H1 (cell line): ENCODE results near the gene EFCAB6. TPM values are rescaled to one million over a fixed set of nuclear protein-coding genes. Genes with fewer than 3 reads are reported as not detected.

Experiments used
- CTCF ChIA-PET: fragments of 300-600 bp; sonication (Branson Sonifier 250); formaldehyde crosslinking; loops from one replicate; lab custom pipeline; 2021; ENCODE audit not compliant: partially characterized antibody; lab: Charles Lee
- POLR2A ChIA-PET: fragments of 300-600 bp; sonication (Branson Sonifier 250); formaldehyde crosslinking; loops from one replicate; lab custom pipeline; 2021; ENCODE audit warnings: inconsistent platforms; ENCODE audit not compliant: partially characterized antibody; lab: Charles Lee
- DNase-seq, 2 experiments: peaks; one replicate each; pipeline versions ENCODE4 v3.0.0 to v3.0.0-alpha.2; 2010 to 2022; ENCODE audit warnings: low spot score in 2 of 2, low read depth in 1 of 2, mixed read lengths in 1 of 2
- FAIRE-seq: peaks from 2 replicates; lab custom pipeline; 2011; peaks lifted over from hg19 to GRCh38; lab: Jason Lieb, UNC
- H2AFZ ChIP-seq: 2 replicates; pipeline ENCODE4 v1.8.1; 2012; ENCODE audit warnings: low read length, inconsistent platforms
- H2AK5ac ChIP-seq: 2 replicates; pipeline ENCODE4 v1.6.1; 2013; ENCODE audit warnings: low read depth, low read length
- H2BK120ac ChIP-seq: replicated peaks from 2 replicates; pipeline ENCODE3; 2013; ENCODE audit warnings: low read depth, low read length, inconsistent platforms
- H2BK12ac ChIP-seq: 2 replicates; pipeline ENCODE4 v1.6.1; 2013; ENCODE audit warnings: low read depth, low read length
- H2BK15ac ChIP-seq: 2 replicates; pipeline ENCODE4 v1.6.1; 2013; ENCODE audit warnings: low read length
- H2BK20ac ChIP-seq: 2 replicates; pipeline ENCODE4 v1.6.1; 2013; ENCODE audit warnings: low read length
- H2BK5ac ChIP-seq: 2 replicates; pipeline ENCODE4 v1.6.1; 2013; ENCODE audit warnings: low read depth, low read length
- H3K14ac ChIP-seq: 2 replicates; pipeline ENCODE4 v1.6.1; 2013; ENCODE audit warnings: inconsistent platforms; ENCODE audit not compliant: insufficient read length
- H3K18ac ChIP-seq: 2 replicates; pipeline ENCODE4 v1.6.1; 2013; ENCODE audit warnings: low read length; ENCODE audit errors: extremely low read depth
- H3K23ac ChIP-seq: 2 replicates; pipeline ENCODE4 v1.6.1; 2013; ENCODE audit warnings: inconsistent platforms; ENCODE audit not compliant: insufficient read length
- H3K23me2 ChIP-seq: 2 replicates; pipeline ENCODE4 v1.6.1; 2013; ENCODE audit warnings: low read depth, low read length
- H3K27ac ChIP-seq: 2 replicates; pipeline ENCODE4 v1.6.1; 2011; ENCODE audit warnings: low read depth, low read length, inconsistent platforms
- H3K27me3 ChIP-seq, 4 experiments: replicated peaks in 1 of 4; 1 replicate in 1 of 4; 2 replicates in 3 of 4; pipeline versions ENCODE4 v1.6.1 to v1.8.1; 2011 to 2013; ENCODE audit warnings: low read length in 3 of 4, mild to moderate bottlenecking in 3 of 4, inconsistent platforms in 2 of 4, mixed read lengths in 2 of 4, moderate library complexity in 1 of 4; ENCODE audit not compliant: control insufficient read depth in 3 of 4, insufficient read depth in 3 of 4; ENCODE audit errors: extremely low read depth in 1 of 4
- H3K36me3 ChIP-seq, 4 experiments: 2 replicates each; pipeline versions ENCODE4 v1.6.1 to v1.8.1; 2011 to 2013; ENCODE audit warnings: mild to moderate bottlenecking in 4 of 4, low read length in 3 of 4, moderate library complexity in 2 of 4, control low read depth in 1 of 4, inconsistent platforms in 1 of 4; ENCODE audit not compliant: insufficient read depth in 4 of 4, control insufficient read depth in 2 of 4
- H3K4ac ChIP-seq: replicated peaks from 2 replicates; pipeline ENCODE3; 2013; ENCODE audit warnings: low read length, low read depth, mixed read lengths, inconsistent platforms; ENCODE audit not compliant: insufficient read length
- H3K4me1 ChIP-seq, 4 experiments: replicated peaks in 1 of 4; 1 replicate in 1 of 4; 2 replicates in 3 of 4; pipeline versions ENCODE4 v1.6.1 to v1.8.1; 2011 to 2013; ENCODE audit warnings: low read length in 3 of 4, inconsistent platforms in 2 of 4, mixed read lengths in 1 of 4; ENCODE audit not compliant: insufficient read depth in 4 of 4, control insufficient read depth in 3 of 4
- H3K4me2 ChIP-seq, 2 experiments: 2 replicates each; pipeline versions ENCODE4 v1.6.1 to v1.8.1; 2011 to 2013; ENCODE audit warnings: low read depth in 2 of 2, low read length in 2 of 2, control low read depth in 1 of 2, inconsistent platforms in 1 of 2, mild to moderate bottlenecking in 1 of 2; ENCODE audit not compliant: insufficient read depth in 1 of 2
- H3K4me3 ChIP-seq, 4 experiments: fragments of 200-600, 300-600 bp in 1 of 4; sonication (generic), shearing (Covaris generic), sonication (Bioruptor Twin) in 1 of 4; 2 replicates each; pipeline versions ENCODE4 v1.5.1 to v1.8.1; 2011 to 2016; ENCODE audit warnings: low read length in 4 of 4, low read depth in 3 of 4, control low read depth in 2 of 4, inconsistent platforms in 2 of 4, mild to moderate bottlenecking in 2 of 4, mixed read lengths in 1 of 4, moderate library complexity in 1 of 4; ENCODE audit not compliant: insufficient read depth in 2 of 4; ENCODE audit errors: extremely low read depth in 1 of 4
- H3K56ac ChIP-seq: replicated peaks from 2 replicates; pipeline ENCODE3; 2013; ENCODE audit warnings: low read depth, mild to moderate bottlenecking, mixed read lengths, low read length, inconsistent platforms; ENCODE audit not compliant: insufficient read length
- H3K79me1 ChIP-seq: 2 replicates; pipeline ENCODE4 v1.6.1; 2013; ENCODE audit warnings: low read depth, low read length, control low read depth
- H3K79me2 ChIP-seq, 2 experiments: 2 replicates each; pipeline versions ENCODE4 v1.6.1 to v1.8.1; 2012 to 2013; ENCODE audit warnings: low read length in 2 of 2, mild to moderate bottlenecking in 2 of 2, inconsistent platforms in 1 of 2; ENCODE audit not compliant: insufficient read depth in 2 of 2, control insufficient read depth in 1 of 2
- H3K9ac ChIP-seq, 4 experiments: replicated peaks in 1 of 4; 1 replicate in 1 of 4; 2 replicates in 3 of 4; pipeline versions ENCODE4 v1.6.1 to v1.8.1; 2011 to 2013; ENCODE audit warnings: low read depth in 3 of 4, low read length in 3 of 4, control low read depth in 2 of 4, mild to moderate bottlenecking in 2 of 4, moderate library complexity in 2 of 4, inconsistent platforms in 1 of 4; ENCODE audit errors: extremely low read depth in 1 of 4
- H3K9me3 ChIP-seq, 2 experiments: 2 replicates each; pipeline versions ENCODE4 v1.6.1 to v1.8.1; 2012 to 2013; ENCODE audit warnings: mild to moderate bottlenecking in 2 of 2, moderate library complexity in 2 of 2, control low read depth in 1 of 2, inconsistent platforms in 1 of 2, low read depth in 1 of 2, low read length in 1 of 2, mixed read lengths in 1 of 2; ENCODE audit not compliant: insufficient read depth in 2 of 2
- H4K20me1 ChIP-seq, 2 experiments: replicated peaks in 1 of 2; 2 replicates each; pipeline versions ENCODE3 to v1.8.1; 2011 to 2013; ENCODE audit warnings: inconsistent platforms in 2 of 2, low read length in 2 of 2, mild to moderate bottlenecking in 1 of 2; ENCODE audit not compliant: insufficient read depth in 2 of 2, control insufficient read depth in 1 of 2
- H4K5ac ChIP-seq: 2 replicates; pipeline ENCODE4 v1.6.1; 2013; ENCODE audit warnings: low read length, low read depth, mixed read lengths, inconsistent platforms; ENCODE audit not compliant: insufficient read length
- H4K8ac ChIP-seq: 2 replicates; pipeline ENCODE4 v1.8.0; 2013; ENCODE audit warnings: mild to moderate bottlenecking, moderate library complexity, low read length, inconsistent platforms; ENCODE audit not compliant: insufficient read depth; ENCODE audit errors: extremely low read depth
- H4K91ac ChIP-seq: replicated peaks from 2 replicates; pipeline ENCODE3; 2013; ENCODE audit warnings: low read length, mixed read lengths, inconsistent platforms; ENCODE audit not compliant: insufficient read length
- BRCA1 ChIP-seq: IDR thresholded peaks from 2 replicates; pipeline ENCODE4 v1.6.1; 2012; ENCODE audit warnings: low read depth, low read length, improper control_type of control experiment
- E2F6 ChIP-seq: IDR thresholded peaks from 2 replicates; pipeline ENCODE4 v1.6.1; 2012; ENCODE audit warnings: inconsistent platforms
- GABPA ChIP-seq: IDR thresholded peaks from 2 replicates; pipeline ENCODE4 v1.6.1; 2011; ENCODE audit warnings: mild to moderate bottlenecking, low read length, moderate library complexity, borderline replicate concordance; ENCODE audit not compliant: insufficient read depth
- HDAC2 ChIP-seq, 2 experiments: fragments of 300-600 bp in 1 of 2; sonication (generic) in 1 of 2; IDR thresholded peaks; 2 replicates each; pipeline ENCODE4 v1.6.1; 2011 to 2012; ENCODE audit warnings: low read depth in 2 of 2, low read length in 2 of 2, mild to moderate bottlenecking in 2 of 2, moderate library complexity in 2 of 2, borderline replicate concordance in 1 of 2, inconsistent platforms in 1 of 2
- KDM5A ChIP-seq: fragments of 200-600 bp; IDR thresholded peaks from 2 replicates; pipeline ENCODE4 v1.7.1; 2012; ENCODE audit warnings: mild to moderate bottlenecking, low read length, inconsistent platforms, mixed read lengths
- PHF8 ChIP-seq: fragments of 200-600 bp; sonication (generic); conservative IDR thresholded peaks from 2 replicates; pipeline ENCODE4 v1.7.1; 2012; ENCODE audit warnings: low read depth, mild to moderate bottlenecking, inconsistent platforms, low read length, moderate library complexity
- SP1 ChIP-seq: IDR thresholded peaks from 2 replicates; pipeline ENCODE4 v1.6.1; 2011; ENCODE audit warnings: low read depth, low read length
- SRF ChIP-seq: IDR thresholded peaks from 2 replicates; pipeline ENCODE4 v1.6.1; 2011; ENCODE audit warnings: mild to moderate bottlenecking, low read depth, low read length, moderate library complexity
- TAF1 ChIP-seq: IDR thresholded peaks from 2 replicates; pipeline ENCODE4 v1.6.1; 2011; ENCODE audit warnings: mild to moderate bottlenecking, low read depth, low read length
- TBP ChIP-seq: IDR thresholded peaks from 2 replicates; pipeline ENCODE4 v1.6.1; 2011; ENCODE audit warnings: low read depth, low read length, improper control_type of control experiment
- WGBS, 2 experiments: shearing (Covaris generic) in 1 of 2; methylation state at CpG; one replicate each; pipeline versions ENCODE4 v1.1.6 to v1.1.7; 2013 to 2015; ENCODE audit warnings: low lambda C conversion rate in 2 of 2, mixed read lengths in 2 of 2, inconsistent platforms in 1 of 2, low coverage in 1 of 2, missing lambda C conversion rate in 1 of 2; ENCODE audit not compliant: insufficient replicate concordance in 2 of 2, insufficient coverage in 1 of 2, insufficient read length in 1 of 2; ENCODE audit errors: extremely low coverage in 1 of 2, missing lambda C conversion rate in 1 of 2; 5-methylcytosine and 5-hydroxymethylcytosine counted together
- polyA plus RNA-seq, 7 experiments: library from polyadenylated mRNA; depleted of rRNA in 3 of 7; stranded (reverse) in 5 of 7; unstranded in 2 of 7; fragments of >200 nt in 5 of 7; fragments of 200-250 nt in 2 of 7; gene quantifications; 1 replicate in 5 of 7; 2 replicates in 1 of 7; 4 replicates in 1 of 7; pipeline versions ENCODE4 v1.2.1 to v1.2.3, GENCODE V29; 2011 to 2013; ENCODE audit warnings: missing spikeins in 2 of 7, mixed read lengths in 2 of 7
- total RNA-seq: library from RNA; stranded (reverse); fragmentation: NEBNext Ultra II Directional; extraction: Animal tissue kit (Norgen Biotek cat#: 25700); gene quantifications from 2 replicates; pipeline ENCODE4 v1.2.1, GENCODE V29; 2021

Gene EFCAB6
- total and polyA plus RNA-seq, 2 of the 8 experiments (the other 6 are each of a cell fraction or from before 2014, with no cell fraction given): 0.32 to 1.7 TPM

- WGBS, 2 experiments: 90% methylated on average over 9 of the region's 9 CpGs; no CpG with 5 or more reads in 1 of the 2 experiments
- no peak overlapping the region for H3K4me3 ChIP-seq
- no peak overlapping the region for H4K5ac ChIP-seq
- no peaks in the 10 kb centered on the region; a peak in 1 of 4 replicates for H3K9me3 ChIP-seq
- H3K79me1 ChIP-seq: no peaks in the 10 kb centered on the region
- no peak overlapping the region for H3K4me2 ChIP-seq
- no peak overlapping the region for H2AK5ac ChIP-seq
- H3K23ac ChIP-seq: no peak overlapping the region
- no peak for FAIRE-seq
- no peak overlapping the region for H3K56ac ChIP-seq
- H4K8ac ChIP-seq: no peak overlapping the region
- no peak for DNase-seq
- H3K36me3 ChIP-seq: no peaks in the 10 kb centered on the region; a peak in 1 of 8 replicates
- no peak overlapping the region for H3K18ac ChIP-seq
- no peak overlapping the region for H3K27ac ChIP-seq
- H3K9ac ChIP-seq: no peak overlapping the region
- no peak overlapping the region for H2AFZ ChIP-seq
- no peak overlapping the region for H2BK20ac ChIP-seq
- no peak overlapping the region for H4K91ac ChIP-seq
- peaks cover 16% of the 10 kb centered on the region; the same call in 1 of the 2 replicates for H3K23me2 ChIP-seq
- H2BK5ac ChIP-seq: no peak overlapping the region
- H3K4ac ChIP-seq: no peak overlapping the region
- no peaks in the 10 kb centered on the region for H3K27me3 ChIP-seq
- H2BK12ac ChIP-seq: no peak overlapping the region
- no peak overlapping the region for H3K14ac ChIP-seq
- no peak overlapping the region for H2BK120ac ChIP-seq
- CTCF ChIA-PET: interaction anchor here (1.1 to 1.6 kb wide), 2 partner anchors 82 to 237 kb away, joined by 3 to 4 read pairs; no protein-coding TSS in a partner anchor
- H4K20me1 ChIP-seq: peaks cover 0 to 3% of the 10 kb centered on the region in 2 experiments
- H2BK15ac ChIP-seq: no peak overlapping the region
- H3K4me1 ChIP-seq: peaks cover 0 to 2% (median 0%) of the 10 kb centered on the region in 4 experiments; a peak in 2 of 7 replicates
- POLR2A ChIA-PET: no interaction called here
- no peaks in the 10 kb centered on the region for H3K79me2 ChIP-seq
- TF ChIP-seq SP1 (no peak), KDM5A (no peak), GABPA (no peak), BRCA1 (no peak), E2F6 (no peak), TAF1 (no peak), SRF (no peak), PHF8 (no peak), HDAC2 (IDR thresholded peaks at IDR 0.05; ENCODE audit: borderline replicate concordance in 1 of 2, low read depth in 2 of 2, low read length in 2 of 2) (no peak), TBP (no peak)
Measured at GRCh38 chr22:43510281-43511070, 301.6 kb downstream of the EFCAB6 start.
